Measurements from ENCODE around the gene CETP. TPM values are rescaled to one million over a fixed set of nuclear protein-coding genes. Genes with fewer than 3 reads are reported as not detected.

Gene CETP
- total RNA-seq, 1 donor, result not detected

DNA sequence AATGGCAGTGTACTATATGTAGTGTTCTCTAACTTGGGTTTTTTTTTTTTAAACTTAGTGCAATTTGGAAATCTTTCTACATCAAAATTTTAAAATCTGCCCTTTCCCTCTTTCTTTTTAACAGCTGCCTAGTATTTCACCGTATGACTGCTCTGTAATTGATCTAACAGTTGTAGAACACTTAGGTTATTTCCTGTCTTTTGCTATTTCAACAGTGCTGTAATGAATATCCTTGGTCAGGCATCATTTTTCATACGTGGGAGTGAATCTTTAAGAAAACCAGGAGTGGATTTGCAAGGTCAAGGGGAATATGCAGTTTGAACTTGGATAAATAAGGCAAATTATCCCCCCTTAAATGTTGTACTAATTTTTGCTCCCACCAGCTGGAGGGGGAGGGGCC lies 31.5 kb downstream of the CETP start:
- no peak for DNase-seq (ENCODE audit: low read depth)
- TF ChIP-seq, protein P1, sequence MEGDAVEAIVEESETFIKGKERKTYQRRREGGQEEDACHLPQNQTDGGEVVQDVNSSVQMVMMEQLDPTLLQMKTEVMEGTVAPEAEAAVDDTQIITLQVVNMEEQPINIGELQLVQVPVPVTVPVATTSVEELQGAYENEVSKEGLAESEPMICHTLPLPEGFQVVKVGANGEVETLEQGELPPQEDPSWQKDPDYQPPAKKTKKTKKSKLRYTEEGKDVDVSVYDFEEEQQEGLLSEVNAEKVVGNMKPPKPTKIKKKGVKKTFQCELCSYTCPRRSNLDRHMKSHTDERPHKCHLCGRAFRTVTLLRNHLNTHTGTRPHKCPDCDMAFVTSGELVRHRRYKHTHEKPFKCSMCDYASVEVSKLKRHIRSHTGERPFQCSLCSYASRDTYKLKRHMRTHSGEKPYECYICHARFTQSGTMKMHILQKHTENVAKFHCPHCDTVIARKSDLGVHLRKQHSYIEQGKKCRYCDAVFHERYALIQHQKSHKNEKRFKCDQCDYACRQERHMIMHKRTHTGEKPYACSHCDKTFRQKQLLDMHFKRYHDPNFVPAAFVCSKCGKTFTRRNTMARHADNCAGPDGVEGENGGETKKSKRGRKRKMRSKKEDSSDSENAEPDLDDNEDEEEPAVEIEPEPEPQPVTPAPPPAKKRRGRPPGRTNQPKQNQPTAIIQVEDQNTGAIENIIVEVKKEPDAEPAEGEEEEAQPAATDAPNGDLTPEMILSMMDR (IDR thresholded peaks at IDR 0.05; ENCODE audit: insufficient read depth, low read depth, low read length), result no peak
- no peak overlapping the region for H3K4me3 ChIP-seq (ENCODE audit: low read depth, low read length)

GRCh38 chr16:56994311-56994710 lies 32.6 kb downstream of the CETP start:
- TF ChIP-seq, protein P1 (IDR thresholded peaks at IDR 0.05; ENCODE audit: insufficient read depth, low read depth, low read length), result no peak
- peak; percentile 33 for DNase-seq (ENCODE audit: low read depth)
- no peak overlapping the region for H3K4me3 ChIP-seq (ENCODE audit: low read depth, low read length)

DNA sequence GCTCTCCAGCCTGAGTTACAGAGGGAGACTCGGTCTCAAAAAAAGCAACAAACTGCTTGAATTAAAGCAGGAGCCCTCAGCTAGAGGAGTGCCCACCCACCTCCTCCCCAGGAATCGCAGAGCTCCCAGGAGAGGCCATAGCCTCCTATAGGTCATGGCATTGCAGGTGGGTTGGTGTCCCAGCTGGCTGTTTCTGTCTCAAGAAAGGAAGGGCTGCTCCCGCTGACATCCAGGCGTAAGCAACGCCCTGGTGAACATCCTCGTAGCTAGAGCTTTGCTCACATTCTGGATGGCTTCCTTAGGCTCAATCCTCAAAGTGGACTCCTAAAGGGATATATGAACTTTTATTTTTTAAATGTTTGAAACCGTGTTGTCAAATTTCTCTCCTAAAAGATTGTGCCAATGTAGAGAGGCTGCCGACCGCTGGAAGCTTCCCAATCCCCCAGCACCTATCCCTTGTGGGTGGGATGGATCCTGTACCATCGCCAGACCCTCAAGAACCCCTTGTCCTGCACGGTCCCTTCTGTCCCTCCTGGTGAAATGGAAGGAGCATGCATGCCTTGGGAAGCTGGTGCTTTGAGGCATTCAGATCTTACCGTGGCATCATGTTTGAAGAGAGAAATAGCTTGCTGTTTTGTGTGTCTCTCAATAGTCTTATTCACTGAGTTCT lies 33.5 kb downstream of the CETP start:
- DNase-seq (ENCODE audit: low read depth), result no peak
- no peak overlapping the region for H3K4me3 ChIP-seq (ENCODE audit: low read depth, low read length)
- TF ChIP-seq, protein P1 (IDR thresholded peaks at IDR 0.05; ENCODE audit: insufficient read depth, low read depth, low read length), result no peak

DNA sequence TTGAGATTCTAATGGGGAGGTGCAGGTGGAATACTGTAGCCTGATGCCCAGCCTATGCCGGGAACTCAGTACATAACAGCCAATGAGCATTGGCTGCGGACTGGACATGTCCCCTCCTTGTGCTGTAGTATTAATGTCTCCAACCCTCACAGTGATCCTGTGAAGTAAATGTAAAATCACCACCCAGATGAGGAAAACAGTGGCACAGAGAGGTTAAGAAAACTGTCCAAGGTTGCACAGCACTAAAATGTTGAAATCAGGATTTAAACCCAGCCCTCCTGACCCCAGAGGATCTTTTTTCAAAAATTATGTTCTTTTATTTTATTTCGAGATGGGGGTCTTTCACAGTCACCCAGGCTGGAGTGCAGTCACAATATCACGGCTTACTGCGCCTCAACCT lies 35.5 kb downstream of the CETP start:
- TF ChIP-seq, protein P1 (IDR thresholded peaks at IDR 0.05; ENCODE audit: insufficient read depth, low read depth, low read length), result no peak
- DNase-seq (ENCODE audit: low read depth), result no peak
- no peak overlapping the region for H3K4me3 ChIP-seq (ENCODE audit: low read depth, low read length)

DNA sequence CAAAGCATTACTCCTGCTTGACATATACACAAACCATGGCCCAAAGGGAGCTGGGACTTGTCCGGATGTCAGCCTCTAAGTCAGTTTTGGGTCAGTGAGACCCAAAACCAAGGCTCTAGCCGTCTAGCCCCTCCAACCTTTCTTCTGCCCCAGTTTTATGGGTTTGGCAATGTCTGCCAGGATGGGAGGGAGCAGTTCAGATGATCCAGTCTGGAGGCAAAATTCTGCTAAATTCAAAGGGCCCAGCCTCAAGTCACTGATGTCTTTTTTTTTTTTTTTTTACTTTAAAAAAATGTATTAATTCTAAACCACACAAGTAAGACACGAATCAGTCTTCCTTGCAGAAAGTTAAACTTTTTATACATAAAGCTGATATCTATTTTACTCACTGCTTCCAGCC lies 36.2 kb downstream of the CETP start:
- no peak for DNase-seq (ENCODE audit: low read depth)
- TF ChIP-seq, protein P1 (IDR thresholded peaks at IDR 0.05; ENCODE audit: insufficient read depth, low read depth, low read length), result no peak

DNA sequence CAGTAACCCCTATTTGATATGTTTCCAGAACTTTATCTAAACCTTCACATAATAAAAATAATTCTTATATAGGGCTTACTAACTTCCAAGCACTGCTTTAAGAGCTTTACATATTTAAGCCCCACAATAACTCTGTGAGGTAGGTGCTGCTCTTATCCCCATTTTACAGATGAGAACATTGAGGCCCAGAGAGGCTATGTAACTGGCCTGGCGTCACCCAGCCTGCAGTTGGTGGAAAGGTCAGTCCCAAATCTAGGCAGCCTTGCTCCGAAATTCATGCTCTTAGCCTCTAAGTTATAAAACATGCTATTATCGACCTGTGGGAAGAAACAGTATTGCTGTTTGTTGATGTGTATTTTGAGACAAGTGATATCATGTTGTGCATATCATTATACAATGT lies 36.6 kb downstream of the CETP start:
- DNase-seq (ENCODE audit: low read depth), result no peak
- no peak overlapping the region for H3K4me3 ChIP-seq (ENCODE audit: low read depth, low read length)
- TF ChIP-seq, protein P1 (IDR thresholded peaks at IDR 0.05; ENCODE audit: insufficient read depth, low read depth, low read length), result no peak

More for the DNA sequence above, 36.2 kb downstream of the CETP start:
- H3K4me3 ChIP-seq (ENCODE audit: low read depth, low read length), result no peak overlapping the region

- no peak for DNase-seq (ENCODE audit: low read depth)
- TF ChIP-seq, protein P1 (IDR thresholded peaks at IDR 0.05; ENCODE audit: insufficient read depth, low read depth, low read length), result no peak
- H3K4me3 ChIP-seq (ENCODE audit: low read depth, low read length), result no peak overlapping the region
These were observed 37.1 kb downstream of the CETP start for GRCh38 chr16:56998861-56999260.

Measured in fibroblast of villous mesenchyme (primary cell).